A549 (cell line): ENCODE measurements around the gene TRO.

Experiments
- CHD2 ChIP-seq: fragments of 150-350 bp; IDR thresholded peaks from 2 replicates; pipeline ENCODE4 v1.6.1; 2014; ENCODE audit warnings: low read length; ENCODE audit not compliant: partially characterized antibody
- ESRRA ChIP-seq: fragments of 150-350 bp; IDR thresholded peaks from 2 replicates; pipeline ENCODE4 v1.6.1; 2014; ENCODE audit warnings: mild to moderate bottlenecking, low read length, borderline replicate concordance
- FOSB ChIP-seq: fragments of 250-450 bp; sonication (Bioruptor Pico); IDR thresholded peaks from 2 replicates; pipeline ENCODE4 v1.5.0; 2020; ENCODE audit warnings: mild to moderate bottlenecking, moderate library complexity
- HEYL ChIP-seq: fragments of 250-450 bp; sonication (Bioruptor Pico); IDR thresholded peaks from 2 replicates; pipeline ENCODE4 v1.8.0; 2021; ENCODE audit warnings: mild to moderate bottlenecking, moderate library complexity
- NPAS2 ChIP-seq: fragments of 250-450 bp; sonication (Bioruptor Pico); IDR thresholded peaks from 2 replicates; pipeline ENCODE4 v1.8.0; 2022; ENCODE audit warnings: mild to moderate bottlenecking, moderate library complexity, borderline replicate concordance
- POLR2A ChIP-seq: IDR thresholded peaks from 2 replicates; pipeline ENCODE4 v1.6.1; 2012; ENCODE audit warnings: mild to moderate bottlenecking, low read length
- RNF2 ChIP-seq: fragments of 200-600 bp; sonication (generic); IDR thresholded peaks from 2 replicates; pipeline ENCODE4 v1.6.1; 2016; ENCODE audit warnings: low read depth, mild to moderate bottlenecking, antibody characterized with exemption, moderate library complexity, borderline replicate concordance
- TF ChIP-seq, protein P1 (sequence below): IDR thresholded peaks from 2 replicates; pipeline ENCODE4 v1.6.1; 2012; ENCODE audit warnings: low read depth, borderline replicate concordance
- TF ChIP-seq, protein P2 (sequence below): fragments of >200 bp; sonication (Bioruptor Twin); formaldehyde crosslinking; IDR thresholded peaks from 3 replicates; pipeline ENCODE4 v1.5.1; 2016
- TF ChIP-seq, protein P3 (sequence below): IDR thresholded peaks from 2 replicates; pipeline ENCODE4 v1.6.1; 2012
- TF ChIP-seq, protein P4 (sequence below): fragments of 450-650 bp; IDR thresholded peaks from 2 replicates; pipeline ENCODE4 v1.6.1; 2014; ENCODE audit warnings: antibody characterized with exemption

DNA sequence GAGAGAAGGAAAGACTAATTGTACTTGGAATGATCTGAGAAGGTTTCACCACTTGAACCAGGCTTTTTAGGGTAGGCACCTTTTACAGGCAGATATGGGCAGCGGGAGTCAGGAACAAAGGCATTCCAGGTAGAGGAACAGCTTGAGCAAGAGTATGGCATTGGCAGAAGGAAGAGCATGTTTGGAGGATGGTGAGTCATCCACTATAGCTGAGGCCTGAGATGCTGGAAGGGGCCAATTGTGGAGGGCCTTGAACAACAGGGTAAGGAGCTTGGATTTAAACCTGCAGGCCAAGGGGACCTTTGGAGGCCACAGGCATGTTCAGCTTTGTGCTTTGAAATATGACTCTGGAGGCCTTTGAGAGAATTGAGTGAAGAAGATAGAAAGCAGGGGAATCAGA is 41.1 kb downstream of the TRO start:
- TF ChIP-seq, protein P1, sequence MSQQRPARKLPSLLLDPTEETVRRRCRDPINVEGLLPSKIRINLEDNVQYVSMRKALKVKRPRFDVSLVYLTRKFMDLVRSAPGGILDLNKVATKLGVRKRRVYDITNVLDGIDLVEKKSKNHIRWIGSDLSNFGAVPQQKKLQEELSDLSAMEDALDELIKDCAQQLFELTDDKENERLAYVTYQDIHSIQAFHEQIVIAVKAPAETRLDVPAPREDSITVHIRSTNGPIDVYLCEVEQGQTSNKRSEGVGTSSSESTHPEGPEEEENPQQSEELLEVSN = no peak
- TF ChIP-seq ESRRA = no peak
- TF ChIP-seq, protein P2, sequence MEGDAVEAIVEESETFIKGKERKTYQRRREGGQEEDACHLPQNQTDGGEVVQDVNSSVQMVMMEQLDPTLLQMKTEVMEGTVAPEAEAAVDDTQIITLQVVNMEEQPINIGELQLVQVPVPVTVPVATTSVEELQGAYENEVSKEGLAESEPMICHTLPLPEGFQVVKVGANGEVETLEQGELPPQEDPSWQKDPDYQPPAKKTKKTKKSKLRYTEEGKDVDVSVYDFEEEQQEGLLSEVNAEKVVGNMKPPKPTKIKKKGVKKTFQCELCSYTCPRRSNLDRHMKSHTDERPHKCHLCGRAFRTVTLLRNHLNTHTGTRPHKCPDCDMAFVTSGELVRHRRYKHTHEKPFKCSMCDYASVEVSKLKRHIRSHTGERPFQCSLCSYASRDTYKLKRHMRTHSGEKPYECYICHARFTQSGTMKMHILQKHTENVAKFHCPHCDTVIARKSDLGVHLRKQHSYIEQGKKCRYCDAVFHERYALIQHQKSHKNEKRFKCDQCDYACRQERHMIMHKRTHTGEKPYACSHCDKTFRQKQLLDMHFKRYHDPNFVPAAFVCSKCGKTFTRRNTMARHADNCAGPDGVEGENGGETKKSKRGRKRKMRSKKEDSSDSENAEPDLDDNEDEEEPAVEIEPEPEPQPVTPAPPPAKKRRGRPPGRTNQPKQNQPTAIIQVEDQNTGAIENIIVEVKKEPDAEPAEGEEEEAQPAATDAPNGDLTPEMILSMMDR = no peak
- no peak for TF ChIP-seq NPAS2 (CRISPR knock-in tag)
- TF ChIP-seq POLR2A = no peak
- TF ChIP-seq, protein P3, sequence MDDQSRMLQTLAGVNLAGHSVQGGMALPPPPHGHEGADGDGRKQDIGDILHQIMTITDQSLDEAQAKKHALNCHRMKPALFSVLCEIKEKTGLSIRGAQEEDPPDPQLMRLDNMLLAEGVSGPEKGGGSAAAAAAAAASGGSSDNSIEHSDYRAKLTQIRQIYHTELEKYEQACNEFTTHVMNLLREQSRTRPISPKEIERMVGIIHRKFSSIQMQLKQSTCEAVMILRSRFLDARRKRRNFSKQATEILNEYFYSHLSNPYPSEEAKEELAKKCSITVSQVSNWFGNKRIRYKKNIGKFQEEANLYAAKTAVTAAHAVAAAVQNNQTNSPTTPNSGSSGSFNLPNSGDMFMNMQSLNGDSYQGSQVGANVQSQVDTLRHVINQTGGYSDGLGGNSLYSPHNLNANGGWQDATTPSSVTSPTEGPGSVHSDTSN = no peak
- TF ChIP-seq FOSB (CRISPR knock-in tag) = no peak
- TF ChIP-seq, protein P4, sequence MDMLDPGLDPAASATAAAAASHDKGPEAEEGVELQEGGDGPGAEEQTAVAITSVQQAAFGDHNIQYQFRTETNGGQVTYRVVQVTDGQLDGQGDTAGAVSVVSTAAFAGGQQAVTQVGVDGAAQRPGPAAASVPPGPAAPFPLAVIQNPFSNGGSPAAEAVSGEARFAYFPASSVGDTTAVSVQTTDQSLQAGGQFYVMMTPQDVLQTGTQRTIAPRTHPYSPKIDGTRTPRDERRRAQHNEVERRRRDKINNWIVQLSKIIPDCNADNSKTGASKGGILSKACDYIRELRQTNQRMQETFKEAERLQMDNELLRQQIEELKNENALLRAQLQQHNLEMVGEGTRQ = no peak
- no peak for TF ChIP-seq HEYL (CRISPR knock-in tag)
- TF ChIP-seq RNF2 = no peak
- TF ChIP-seq CHD2 = no peak
